ENCODE measurements around the gene GRB2.
A peak's percentile ranks its signal among the peaks of the same experiment; 100 is the strongest.
"Not testable (repeated sequence)": the region's sequence is repeated elsewhere in the genome, so short reads cannot be mapped to it uniquely, and the experiment has no call there.

Gene GRB2

GRCh38 chr17:75288359-75288758 lies 117.1 kb downstream of the GRB2 start:
- H3K4me1 ChIP-seq (ENCODE audit: insufficient read depth, insufficient read length), result no peaks in the 10 kb centered on the region

GRCh38 chr17:75287221-75287620 lies 118.3 kb downstream of the GRB2 start:
- no peaks in the 10 kb centered on the region for H3K4me1 ChIP-seq (ENCODE audit: insufficient read depth, insufficient read length)
- no peak for DNase-seq (ENCODE audit: low read depth, low spot score)
- no peak overlapping the region for H3K9ac ChIP-seq (ENCODE audit: insufficient read length, low read depth)
- H3K9me3 ChIP-seq (ENCODE audit: insufficient read depth, low read length), result no peaks in the 10 kb centered on the region
- H3K27me3 ChIP-seq (ENCODE audit: insufficient read depth, insufficient read length), result peaks cover 7% of the 10 kb centered on the region
- H3K4me3 ChIP-seq (ENCODE audit: insufficient read length, low read depth), result no peak overlapping the region
- H3K36me3 ChIP-seq (ENCODE audit: insufficient read depth, insufficient read length, low read length), result peaks cover 34% of the 10 kb centered on the region
- no peak for TF ChIP-seq ZNF274 (IDR thresholded peaks at IDR 0.05; ENCODE audit: low read depth, low read length)
- no peak for TF ChIP-seq YY1 (IDR thresholded peaks at IDR 0.05; ENCODE audit: insufficient read depth, insufficient read length)
- no peak for TF ChIP-seq SUZ12 (IDR thresholded peaks at IDR 0.05; ENCODE audit: extremely low read depth, insufficient read depth, insufficient read length)

More at GRCh38 chr17:75288359-75288758, 117.1 kb downstream of the GRB2 start:
- peaks cover 7% of the 10 kb centered on the region for H3K27me3 ChIP-seq (ENCODE audit: insufficient read depth, insufficient read length)
- peak overlapping the region; percentile 93 for H3K4me3 ChIP-seq (ENCODE audit: insufficient read length, low read depth)
- no peak for TF ChIP-seq ZNF274 (IDR thresholded peaks at IDR 0.05; ENCODE audit: low read depth, low read length)
- no peak for TF ChIP-seq SUZ12 (IDR thresholded peaks at IDR 0.05; ENCODE audit: extremely low read depth, insufficient read depth, insufficient read length)
- TF ChIP-seq YY1 (IDR thresholded peaks at IDR 0.05; ENCODE audit: insufficient read depth, insufficient read length), result no peak
- DNase-seq (ENCODE audit: low read depth, low spot score), result no peak
- H3K36me3 ChIP-seq (ENCODE audit: insufficient read depth, insufficient read length, low read length), result peaks cover 29% of the 10 kb centered on the region
- no peaks in the 10 kb centered on the region for H3K9me3 ChIP-seq (ENCODE audit: insufficient read depth, low read length)
- H3K9ac ChIP-seq (ENCODE audit: insufficient read length, low read depth), result no peak overlapping the region

- Histone ChIP-seq H3K4me3 (ENCODE audit: insufficient read length, low read depth) (no peak overlapping the region), H3K4me1 (ENCODE audit: insufficient read depth, insufficient read length) (no peaks in the 10 kb centered on the region), H3K36me3 (ENCODE audit: insufficient read depth, insufficient read length, low read length) (peaks cover 46% of the 10 kb centered on the region), H3K9ac (ENCODE audit: insufficient read length, low read depth) (no peak overlapping the region), H3K27me3 (ENCODE audit: insufficient read depth, insufficient read length) (peaks cover 7% of the 10 kb centered on the region), H3K9me3 (ENCODE audit: insufficient read depth, low read length) (no peaks in the 10 kb centered on the region)
- no peak for DNase-seq (ENCODE audit: low read depth, low spot score)
- no peak for TF ChIP-seq SUZ12 (IDR thresholded peaks at IDR 0.05; ENCODE audit: extremely low read depth, insufficient read depth, insufficient read length)
Observed at GRCh38 chr17:75285123-75285522, 120.4 kb downstream of the GRB2 start.

GRCh38 chr17:75280189-75280588 lies 125.3 kb downstream of the GRB2 start:
- not testable (repeated sequence) for H3K4me1 ChIP-seq (ENCODE audit: insufficient read depth, insufficient read length); H3K9me3 ChIP-seq (ENCODE audit: insufficient read depth, low read length); DNase-seq (ENCODE audit: low read depth, low spot score); H3K9ac ChIP-seq (ENCODE audit: insufficient read length, low read depth); H3K27me3 ChIP-seq (ENCODE audit: insufficient read depth, insufficient read length); H3K4me3 ChIP-seq (ENCODE audit: insufficient read length, low read depth)
- peaks cover 35% of the 10 kb centered on the region for H3K36me3 ChIP-seq (ENCODE audit: insufficient read depth, insufficient read length, low read length)

GRCh38 chr17:75277664-75278071 lies 127.8 kb downstream of the GRB2 start:
- H3K36me3 ChIP-seq (ENCODE audit: insufficient read depth, insufficient read length, low read length), result peaks cover 41% of the 10 kb centered on the region
- no peaks in the 10 kb centered on the region for H3K4me1 ChIP-seq (ENCODE audit: insufficient read depth, insufficient read length)
- DNase-seq (ENCODE audit: low read depth, low spot score), result no peak
- H3K27me3 ChIP-seq (ENCODE audit: insufficient read depth, insufficient read length), result no peaks in the 10 kb centered on the region
- H3K9ac ChIP-seq (ENCODE audit: insufficient read length, low read depth), result no peak overlapping the region
- H3K9me3 ChIP-seq (ENCODE audit: insufficient read depth, low read length), result no peaks in the 10 kb centered on the region
- TF ChIP-seq ZNF274 (IDR thresholded peaks at IDR 0.05; ENCODE audit: low read depth, low read length) (no peak), SUZ12 (IDR thresholded peaks at IDR 0.05; ENCODE audit: extremely low read depth, insufficient read depth, insufficient read length) (no peak), YY1 (IDR thresholded peaks at IDR 0.05; ENCODE audit: insufficient read depth, insufficient read length) (no peak)
- H3K4me3 ChIP-seq (ENCODE audit: insufficient read length, low read depth), result no peak overlapping the region

- Histone ChIP-seq H3K9me3 (ENCODE audit: insufficient read depth, low read length) (no peaks in the 10 kb centered on the region), H3K4me1 (ENCODE audit: insufficient read depth, insufficient read length) (peaks cover 9% of the 10 kb centered on the region), H3K9ac (ENCODE audit: insufficient read length, low read depth) (no peak overlapping the region), H3K36me3 (ENCODE audit: insufficient read depth, insufficient read length, low read length) (peaks cover 34% of the 10 kb centered on the region), H3K4me3 (ENCODE audit: insufficient read length, low read depth) (no peak overlapping the region), H3K27me3 (ENCODE audit: insufficient read depth, insufficient read length) (peaks cover 13% of the 10 kb centered on the region)
- TF ChIP-seq ZNF274 (IDR thresholded peaks at IDR 0.05; ENCODE audit: low read depth, low read length) (no peak), SUZ12 (IDR thresholded peaks at IDR 0.05; ENCODE audit: extremely low read depth, insufficient read depth, insufficient read length) (no peak), YY1 (IDR thresholded peaks at IDR 0.05; ENCODE audit: insufficient read depth, insufficient read length) (no peak)
- no peak for DNase-seq (ENCODE audit: low read depth, low spot score)
Observed at GRCh38 chr17:75273977-75274708, 131.3 kb downstream of the GRB2 start.

GRCh38 chr17:75272848-75273184 lies 132.7 kb downstream of the GRB2 start:
- H3K9me3 ChIP-seq (ENCODE audit: insufficient read depth, low read length), result no peaks in the 10 kb centered on the region
- H3K36me3 ChIP-seq (ENCODE audit: insufficient read depth, insufficient read length, low read length), result peaks cover 34% of the 10 kb centered on the region
- H3K4me1 ChIP-seq (ENCODE audit: insufficient read depth, insufficient read length), result peaks cover 11% of the 10 kb centered on the region
- peaks cover 13% of the 10 kb centered on the region for H3K27me3 ChIP-seq (ENCODE audit: insufficient read depth, insufficient read length)
- no peak overlapping the region for H3K4me3 ChIP-seq (ENCODE audit: insufficient read length, low read depth)
- no peak for DNase-seq (ENCODE audit: low read depth, low spot score)
- no peak overlapping the region for H3K9ac ChIP-seq (ENCODE audit: insufficient read length, low read depth)
- no peak for TF ChIP-seq SUZ12 (IDR thresholded peaks at IDR 0.05; ENCODE audit: extremely low read depth, insufficient read depth, insufficient read length)
- TF ChIP-seq YY1 (IDR thresholded peaks at IDR 0.05; ENCODE audit: insufficient read depth, insufficient read length), result no peak
- TF ChIP-seq ZNF274 (IDR thresholded peaks at IDR 0.05; ENCODE audit: low read depth, low read length), result no peak
